ENCODE measurements around the gene P4HA2.

- no peak for TF ChIP-seq CTCF (conservative IDR thresholded peaks at IDR 0.05 in 1 of 2, IDR thresholded peaks at IDR 0.05 in 1 of 2; ENCODE audit: low read depth in 1 of 2, low read length in 2 of 2)
- no peak for TF ChIP-seq EZH2 (IDR thresholded peaks at IDR 0.05; ENCODE audit: low read length, missing control alignments)
Observed at GRCh38 chr5:132218321-132218720, 9.3 kb downstream of the P4HA2 start.

Measured in fibroblast of lung (primary cell).